Measurements from ENCODE around the gene CXorf51B. TPM values are rescaled to one million over a fixed set of nuclear protein-coding genes. Genes with fewer than 3 reads are reported as not detected.
"Not testable (repeated sequence)": the region's sequence is repeated elsewhere in the genome, so short reads cannot be mapped to it uniquely, and the experiment has no call there.

Gene CXorf51B
- total RNA-seq (not detected), polyA plus RNA-seq (not detected)

- not testable (repeated sequence) for H3K27me3 Mint-ChIP-seq; H3K9me3 Mint-ChIP-seq; H3K36me3 ChIP-seq (ENCODE audit: control insufficient read depth, insufficient read depth, low read length); H3K4me3 ChIP-seq (ENCODE audit: low read depth, low read length); ATAC-seq (ENCODE audit: low read depth in 2 of 2); H3K4me3 Mint-ChIP-seq; H3K27ac ChIP-seq (ENCODE audit: insufficient read depth, low read length, poor library complexity, severe bottlenecking); H3K27me3 ChIP-seq (ENCODE audit: control insufficient read depth, insufficient read depth, low read length); H3K4me1 Mint-ChIP-seq; DNase-seq; H3K9me3 ChIP-seq (ENCODE audit: control insufficient read depth in 2 of 2, low read length in 2 of 2); H3K27ac Mint-ChIP-seq; H3K4me1 ChIP-seq (ENCODE audit: control insufficient read depth, insufficient read depth, low read length, poor library complexity, severe bottlenecking); H3K36me3 Mint-ChIP-seq
Observed at GRCh38 chrX:146809471-146809870, at the start of gene CXorf51B. CXorf51B (plus strand) TSS chrX:146809771; CDS start chrX:146809792, 21 bp downstream.

DNA sequence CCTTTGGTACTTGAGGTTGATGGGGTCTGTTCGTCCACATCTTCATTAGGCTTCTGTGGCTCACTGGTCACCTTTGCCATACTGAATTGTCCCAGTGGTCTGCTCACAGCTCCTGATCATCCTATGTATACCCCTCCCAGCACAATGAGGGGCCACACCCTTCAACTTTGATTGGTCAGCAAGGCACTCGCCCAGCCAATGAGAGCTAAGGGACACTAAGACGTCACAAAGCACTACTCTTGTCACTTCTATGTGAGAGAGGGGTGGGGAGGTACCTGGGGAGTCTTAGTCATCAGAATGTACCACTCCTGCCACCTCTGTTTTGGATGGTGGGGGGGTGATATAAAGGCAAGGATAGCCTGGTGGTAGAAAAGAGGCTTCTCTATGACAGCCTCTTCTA, 5.1 kb downstream of the CXorf51B start, which contains the start of gene CXorf51A:
Gene CXorf51A (minus strand): TSS at position 101 of the 400 bp plus-strand sequence. CDS start 21 bp downstream, at position 80.
- H3K36me3 Mint-ChIP-seq; H3K27me3 ChIP-seq (ENCODE audit: control insufficient read depth, insufficient read depth, low read length); H3K27me3 Mint-ChIP-seq; H3K4me3 ChIP-seq (ENCODE audit: low read depth, low read length); H3K4me1 ChIP-seq (ENCODE audit: control insufficient read depth, insufficient read depth, low read length, poor library complexity, severe bottlenecking); DNase-seq; H3K9me3 Mint-ChIP-seq; H3K4me1 Mint-ChIP-seq; H3K27ac ChIP-seq (ENCODE audit: insufficient read depth, low read length, poor library complexity, severe bottlenecking); ATAC-seq (ENCODE audit: low read depth in 2 of 2); H3K36me3 ChIP-seq (ENCODE audit: control insufficient read depth, insufficient read depth, low read length); H3K4me3 Mint-ChIP-seq; H3K27ac Mint-ChIP-seq; H3K9me3 ChIP-seq (ENCODE audit: control insufficient read depth in 2 of 2, low read length in 2 of 2): not testable (repeated sequence)

DNA sequence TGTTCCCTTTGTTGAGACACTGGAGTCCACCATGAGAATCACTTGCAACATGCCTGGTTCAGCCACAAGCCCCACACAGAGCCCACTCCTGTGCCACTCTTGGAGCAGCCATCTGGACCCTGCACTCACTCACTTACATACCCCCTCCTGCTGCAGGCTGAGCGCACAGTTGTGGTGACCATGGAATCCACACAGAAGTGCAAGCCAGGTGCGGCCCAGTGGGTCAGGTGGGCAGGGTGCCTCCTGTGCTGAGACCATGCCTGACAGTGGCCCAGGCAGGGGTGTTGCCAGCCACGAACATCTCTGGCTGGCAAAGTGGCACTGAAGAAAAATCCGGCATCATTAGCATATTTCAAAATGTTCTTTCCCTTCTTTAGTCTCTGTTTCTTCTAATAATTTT, 22.4 kb downstream of the CXorf51B start:
- ATAC-seq (ENCODE audit: low read depth in 2 of 2), result no peak
- Mint-ChIP-seq H3K27me3 (no peaks in the 10 kb centered on the region), H3K27ac (no peak overlapping the region), H3K4me3 (no peak overlapping the region), H3K36me3 (no peaks in the 10 kb centered on the region), H3K9me3 (peaks cover 0 to 4% (median 0%) of the 10 kb centered on the region in 7 donors), H3K4me1 (no peaks in the 10 kb centered on the region)
- no peak for DNase-seq
- Histone ChIP-seq H3K27ac (ENCODE audit: insufficient read depth, low read length, poor library complexity, severe bottlenecking) (no peak overlapping the region), H3K9me3 (ENCODE audit: control insufficient read depth in 2 of 2, low read length in 2 of 2) (no peaks in the 10 kb centered on the region), H3K36me3 (ENCODE audit: control insufficient read depth, insufficient read depth, low read length) (no peaks in the 10 kb centered on the region), H3K4me3 (ENCODE audit: low read depth, low read length) (no peak overlapping the region), H3K27me3 (ENCODE audit: control insufficient read depth, insufficient read depth, low read length) (no peaks in the 10 kb centered on the region), H3K4me1 (ENCODE audit: control insufficient read depth, insufficient read depth, low read length, poor library complexity, severe bottlenecking) (no peaks in the 10 kb centered on the region)

- Mint-ChIP-seq H3K4me1 (no peaks in the 10 kb centered on the region), H3K4me3 (no peak overlapping the region), H3K9me3 (peaks cover 0 to 5% (median 0%) of the 10 kb centered on the region in 7 donors), H3K27ac (no peak overlapping the region), H3K27me3 (no peaks in the 10 kb centered on the region), H3K36me3 (no peaks in the 10 kb centered on the region)
- no peaks in the 10 kb centered on the region for H3K27me3 ChIP-seq (ENCODE audit: control insufficient read depth, insufficient read depth, low read length)
- no peak for ATAC-seq (ENCODE audit: low read depth in 2 of 2)
- H3K27ac ChIP-seq (ENCODE audit: insufficient read depth, low read length, poor library complexity, severe bottlenecking), result no peak overlapping the region
- no peaks in the 10 kb centered on the region for H3K4me1 ChIP-seq (ENCODE audit: control insufficient read depth, insufficient read depth, low read length, poor library complexity, severe bottlenecking)
- no peak for DNase-seq
- no peaks in the 10 kb centered on the region for H3K9me3 ChIP-seq (ENCODE audit: control insufficient read depth in 2 of 2, low read length in 2 of 2)
- H3K4me3 ChIP-seq (ENCODE audit: low read depth, low read length), result no peak overlapping the region
- H3K36me3 ChIP-seq (ENCODE audit: control insufficient read depth, insufficient read depth, low read length), result no peaks in the 10 kb centered on the region
Observed at GRCh38 chrX:146854281-146854680, 44.7 kb downstream of the CXorf51B start.

Other genes with a start within 250 kb of the CXorf51B start
- not detected for gene CXorf51A, start 5.0 kb downstream of the CXorf51B start, total RNA-seq
- not detected for gene CXorf51A, start 5.0 kb downstream of the CXorf51B start, polyA plus RNA-seq